ENCODE results near the gene GVQW3. TPM values are rescaled to one million over a fixed set of nuclear protein-coding genes. Genes with fewer than 3 reads are reported as not detected.

The GVQW3 gene
- total and polyA plus RNA-seq, 2 donors (not counting 1 experiment from before 2014, with no cell fraction given): 3.5 to 8.2 TPM

DNA sequence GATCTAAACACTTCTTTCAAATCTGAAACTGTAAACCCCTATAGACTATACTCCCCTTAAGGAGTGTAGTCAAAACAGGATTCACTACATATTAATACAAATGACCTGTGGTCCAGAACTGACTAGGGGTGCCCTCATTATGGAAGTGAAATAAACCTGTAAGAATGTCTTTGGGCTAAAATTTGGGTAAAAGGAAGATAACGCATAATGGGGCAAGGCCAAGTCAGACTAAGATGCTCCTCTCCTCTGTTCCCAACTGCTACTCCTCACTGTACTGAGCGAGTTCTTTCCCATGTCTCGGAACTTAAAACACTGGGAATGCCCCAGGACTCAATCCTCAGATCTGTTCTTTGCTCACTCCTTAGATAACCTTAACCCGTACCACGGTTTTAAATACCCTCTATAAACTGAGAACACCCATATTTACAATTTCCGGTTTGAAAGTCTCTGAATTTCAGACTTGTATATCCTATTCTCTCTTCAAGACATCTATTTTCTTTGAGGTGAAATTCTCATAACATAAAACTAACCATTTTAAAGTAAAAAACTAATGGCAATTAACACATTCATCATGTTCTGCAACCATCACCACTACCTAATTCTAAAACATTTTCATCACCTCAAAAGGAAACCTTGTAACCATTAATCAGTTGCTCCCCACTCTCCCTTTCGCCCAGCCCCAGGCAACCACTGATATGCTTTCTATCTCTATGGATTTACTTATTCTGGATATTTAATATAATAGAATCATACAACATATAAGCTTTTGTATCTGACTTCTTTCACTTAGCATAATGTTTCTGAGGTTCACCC is 4.2 kb upstream of the GVQW3 start:
- peak overlapping the region; percentile 6 for H3K4me2 ChIP-seq (replicated peaks; ENCODE audit: low read depth, low read length, poor library complexity, severe bottlenecking)
- Mint-ChIP-seq H3K27me3 (no peaks in the 10 kb centered on the region), H3K4me1 (peaks cover 63% of the 10 kb centered on the region), H3K27ac (no peak overlapping the region), H3K4me3 (peak overlapping the region; percentile 53), H3K9me3 (ENCODE audit: insufficient read depth) (no peaks in the 10 kb centered on the region)
- no peak overlapping the region for H3K9ac ChIP-seq (ENCODE audit: low read length)
- intact Hi-C loops (cut with micrococcal nuclease): no loop called here
- H3K4me3 ChIP-seq (ENCODE audit: control extremely low read depth in 1 of 5, extremely low read depth in 1 of 5, insufficient read depth in 1 of 5, low read depth in 2 of 5, low read length in 4 of 5): no peak overlapping the region
- peaks cover 89% of the 10 kb centered on the region for H3K79me2 ChIP-seq (ENCODE audit: control insufficient read depth, insufficient read depth, low read length)
- no peak for TF ChIP-seq CTCF (IDR thresholded peaks at IDR 0.05)
- TF ChIP-seq EZH2 (IDR thresholded peaks at IDR 0.05; ENCODE audit: borderline replicate concordance, insufficient read depth, low read depth, low read length, poor library complexity, severe bottlenecking): no peak
- H3K9me3 ChIP-seq (ENCODE audit: control extremely low read depth in 1 of 3, control insufficient read depth in 2 of 3, insufficient read depth in 1 of 3, low read length in 2 of 3): no peaks in the 10 kb centered on the region
- H4K20me1 ChIP-seq (ENCODE audit: control insufficient read depth, insufficient read depth, low read length, poor library complexity, severe bottlenecking): peaks cover 50% of the 10 kb centered on the region
- CTCF ChIA-PET: interaction anchor here (0.6 kb wide), 1 partner anchor 164 kb away, joined by 3 read pairs; no protein-coding TSS in a partner anchor
- H3K4me1 ChIP-seq (ENCODE audit: control insufficient read depth in 2 of 2, insufficient read depth in 2 of 2, low read length in 2 of 2): peaks cover 24 to 31% of the 10 kb centered on the region in 2 donors
- POLR2A ChIA-PET: no interaction called here
- WGBS (ENCODE audit: insufficient coverage): 64% methylated on average over 2 of the region's 7 CpGs
- H3K27ac ChIP-seq (ENCODE audit: low read length in 2 of 2): no peak overlapping the region
- H3K27me3 ChIP-seq (replicated peaks in 1 of 4; ENCODE audit: control extremely low read depth in 1 of 4, control insufficient read depth in 3 of 4, insufficient read depth in 4 of 4, low read length in 3 of 4): no peaks in the 10 kb centered on the region
- peaks cover 0 to 3% of the 10 kb centered on the region in 2 experiments for H3K36me3 ChIP-seq (replicated peaks in 1 of 2; ENCODE audit: control extremely low read depth in 1 of 2, control insufficient read depth in 1 of 2, extremely low read depth in 1 of 2, insufficient read depth in 2 of 2, low read length in 1 of 2)
- H2AFZ ChIP-seq (ENCODE audit: insufficient read depth, low read depth, low read length, poor library complexity, severe bottlenecking): no peak overlapping the region
- DNase-seq (no peak), ATAC-seq (ENCODE audit: low read depth) (no peak)

GRCh38 chr11:76379807-76380158 is 1.3 kb upstream of the GVQW3 start:
- Histone ChIP-seq H3K79me2 (ENCODE audit: control insufficient read depth, insufficient read depth, low read length) (peaks cover 69% of the 10 kb centered on the region), H3K4me2 (replicated peaks; ENCODE audit: low read depth, low read length, poor library complexity, severe bottlenecking) (peak overlapping the region; percentile 92), H3K27ac (ENCODE audit: low read length in 2 of 2) (peak overlapping the region in 1 of 2 donors; percentile 82), H3K4me3 (ENCODE audit: control extremely low read depth in 1 of 5, extremely low read depth in 1 of 5, insufficient read depth in 1 of 5, low read depth in 2 of 5, low read length in 4 of 5) (peak overlapping the region; percentile 43 to 80 (median 61)), H3K36me3 (replicated peaks in 1 of 2; ENCODE audit: control extremely low read depth in 1 of 2, control insufficient read depth in 1 of 2, extremely low read depth in 1 of 2, insufficient read depth in 2 of 2, low read length in 1 of 2) (peaks cover 0 to 5% of the 10 kb centered on the region in 2 experiments), H3K27me3 (replicated peaks in 1 of 4; ENCODE audit: control extremely low read depth in 1 of 4, control insufficient read depth in 3 of 4, insufficient read depth in 4 of 4, low read length in 3 of 4) (no peaks in the 10 kb centered on the region), H3K4me1 (ENCODE audit: control insufficient read depth in 2 of 2, insufficient read depth in 2 of 2, low read length in 2 of 2) (peaks cover 34 to 42% of the 10 kb centered on the region in 2 donors), H3K9me3 (ENCODE audit: control extremely low read depth in 1 of 3, control insufficient read depth in 2 of 3, insufficient read depth in 1 of 3, low read length in 2 of 3) (no peaks in the 10 kb centered on the region), H2AFZ (ENCODE audit: insufficient read depth, low read depth, low read length, poor library complexity, severe bottlenecking) (peak overlapping the region; percentile 89), H3K9ac (ENCODE audit: low read length) (peak overlapping the region; percentile 86), H4K20me1 (ENCODE audit: control insufficient read depth, insufficient read depth, low read length, poor library complexity, severe bottlenecking) (peaks cover 31% of the 10 kb centered on the region)
- ChIA-PET CTCF (no interaction called here), POLR2A (no interaction called here)
- intact Hi-C loops (cut with micrococcal nuclease): loop anchor here (5.0 to 10.0 kb wide), 3 partner anchors 298 to 1392 kb away; partner anchors contain the start of genes ACER3 and NEU3
- DNase-seq (no peak), ATAC-seq (ENCODE audit: low read depth) (no peak)
- H3K9me3 Mint-ChIP-seq (ENCODE audit: insufficient read depth): no peaks in the 10 kb centered on the region
- peak overlapping the region; percentile 94 for H3K27ac Mint-ChIP-seq
- H3K27me3 Mint-ChIP-seq: no peaks in the 10 kb centered on the region
- TF ChIP-seq CTCF (IDR thresholded peaks at IDR 0.05): no peak
- TF ChIP-seq EZH2 (IDR thresholded peaks at IDR 0.05; ENCODE audit: borderline replicate concordance, insufficient read depth, low read depth, low read length, poor library complexity, severe bottlenecking): no peak
- peak overlapping the region; percentile 90 for H3K4me3 Mint-ChIP-seq
- H3K4me1 Mint-ChIP-seq: peaks cover 77% of the 10 kb centered on the region
- WGBS (ENCODE audit: insufficient coverage): no CpG with 5 or more reads among the region's 6 CpGs

Measured in B cell (primary cell).